IPS DF 6.9 (cell line): Measurements from ENCODE around the gene SCEL.

Source experiments
- DNase-seq: peaks from one replicate; pipeline ENCODE4 v3.0.0-alpha.2; 2013; ENCODE audit warnings: low read depth, low spot score
- H3K27ac ChIP-seq: one replicate; pipeline ENCODE4 v1.5.1; 2013; ENCODE audit warnings: low read length, control low read depth
- H3K27me3 ChIP-seq: 2 replicates; pipeline ENCODE4 v1.6.1; 2013; ENCODE audit warnings: mild to moderate bottlenecking, low read length; ENCODE audit not compliant: control insufficient read depth, insufficient read depth
- H3K36me3 ChIP-seq: 2 replicates; pipeline ENCODE4 v1.6.1; 2013; ENCODE audit warnings: low read length; ENCODE audit not compliant: control insufficient read depth, insufficient read depth
- H3K4me1 ChIP-seq: 2 replicates; pipeline ENCODE4 v1.6.1; 2013; ENCODE audit warnings: low read length; ENCODE audit not compliant: control insufficient read depth, insufficient read depth
- H3K4me3 ChIP-seq: 2 replicates; pipeline ENCODE4 v1.5.1; 2013; ENCODE audit warnings: mild to moderate bottlenecking, low read length
- H3K9me3 ChIP-seq: 2 replicates; pipeline ENCODE4 v1.6.1; 2013; ENCODE audit warnings: low read length, inconsistent platforms; ENCODE audit not compliant: control insufficient read depth, insufficient read depth
- WGBS: extraction: QIAGEN DNeasy Blood & Tissue Kit; methylation state at CpG from one replicate; pipeline ENCODE4 v1.1.7; 2013; ENCODE audit warnings: mixed read lengths, missing lambda C conversion rate; ENCODE audit not compliant: insufficient read length, insufficient coverage; 5-methylcytosine and 5-hydroxymethylcytosine counted together

SCEL gene

DNA sequence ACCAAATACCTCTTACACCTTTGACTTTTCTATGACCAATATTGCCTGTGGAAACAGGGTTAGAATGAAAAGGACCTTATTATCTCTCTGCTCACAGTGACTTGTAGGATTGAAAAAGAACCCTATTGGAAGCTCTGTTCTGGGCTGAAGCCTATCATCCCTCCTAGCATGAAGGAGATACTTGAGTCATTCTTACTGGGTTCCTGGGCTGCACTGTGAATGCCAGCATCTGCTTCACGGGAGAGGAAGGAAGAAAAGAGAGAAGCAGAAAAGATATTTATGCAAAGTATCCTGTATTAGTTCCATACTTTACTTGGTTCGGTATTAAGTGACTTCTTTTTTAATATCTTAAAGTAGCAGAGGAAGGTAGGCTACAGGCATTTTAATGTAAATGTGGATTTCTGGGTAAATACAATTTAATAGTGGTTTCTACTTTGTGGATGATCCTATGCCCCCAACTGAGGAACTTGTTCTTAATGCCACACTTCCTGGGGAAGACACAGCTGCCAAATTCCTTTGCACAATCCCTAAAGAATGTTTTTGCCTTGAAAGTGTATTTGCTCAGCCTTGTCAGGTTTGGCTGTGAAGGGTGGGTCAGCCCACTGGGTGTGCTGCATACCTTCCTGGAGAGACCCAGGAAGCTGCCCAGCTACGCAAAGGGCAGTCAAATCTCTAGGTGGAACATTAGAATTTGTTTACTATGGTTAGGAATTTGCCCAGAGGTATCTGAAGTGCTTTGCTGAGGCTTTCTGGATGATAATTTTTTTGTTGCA, 13.7 kb upstream of the SCEL start:
- Histone ChIP-seq H3K27ac (no peak overlapping the region), H3K4me3 (no peak overlapping the region), H3K9me3 (no peaks in the 10 kb centered on the region), H3K36me3 (no peaks in the 10 kb centered on the region), H3K4me1 (no peaks in the 10 kb centered on the region), H3K27me3 (no peaks in the 10 kb centered on the region)
- WGBS = no CpG with 5 or more reads among the region's 3 CpGs
- DNase-seq = peak; percentile 31

DNA sequence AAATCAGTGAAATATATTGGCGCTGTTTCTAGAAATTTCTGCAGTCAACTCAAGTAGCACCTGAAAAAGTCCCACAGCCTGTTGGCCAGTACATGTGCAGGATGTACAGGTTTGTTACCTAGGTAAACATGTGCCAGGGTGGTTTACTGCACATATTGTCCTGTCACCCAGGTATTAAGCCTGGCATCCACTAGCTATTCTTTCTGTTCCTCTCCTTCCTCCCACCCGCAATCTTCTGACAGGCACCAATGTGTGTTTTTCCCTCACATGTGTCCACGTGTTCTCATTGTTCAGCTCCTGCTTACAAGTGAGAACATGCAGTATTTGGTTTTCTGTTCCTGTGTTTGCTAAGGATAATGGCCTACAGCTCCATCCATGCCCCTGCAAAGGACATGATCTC, 13.1 kb upstream of the SCEL start:
- WGBS = no CpG with 5 or more reads among the region's 3 CpGs
- Histone ChIP-seq H3K27me3 (no peaks in the 10 kb centered on the region), H3K9me3 (no peaks in the 10 kb centered on the region), H3K4me3 (no peak overlapping the region), H3K27ac (no peak overlapping the region), H3K36me3 (no peaks in the 10 kb centered on the region), H3K4me1 (no peaks in the 10 kb centered on the region)
- DNase-seq = no peak

DNA sequence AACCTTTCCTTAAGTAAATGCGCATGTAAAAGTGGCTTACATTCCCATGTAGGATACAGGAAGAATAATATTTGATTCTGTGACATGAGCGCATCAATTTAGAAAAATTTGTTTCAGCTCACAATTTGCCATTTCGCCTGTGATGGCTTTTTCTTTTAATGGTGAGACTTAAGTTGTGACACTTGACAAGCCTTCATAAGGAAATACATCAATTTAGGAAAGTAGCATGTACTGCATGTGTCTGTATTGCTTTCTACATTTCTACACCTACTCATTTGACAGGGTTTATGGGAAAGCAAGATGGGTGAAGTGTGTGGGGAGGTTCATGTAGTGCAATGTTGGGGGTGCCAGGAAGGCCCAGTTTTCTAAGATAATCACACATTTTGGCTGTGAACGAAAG, 12.1 kb upstream of the SCEL start:
- H3K4me3 ChIP-seq = no peak overlapping the region
- DNase-seq = no peak
- no peaks in the 10 kb centered on the region for H3K36me3 ChIP-seq
- no peaks in the 10 kb centered on the region for H3K27me3 ChIP-seq
- no peaks in the 10 kb centered on the region for H3K9me3 ChIP-seq
- no peaks in the 10 kb centered on the region for H3K4me1 ChIP-seq
- H3K27ac ChIP-seq = no peak overlapping the region
- WGBS = no CpG with 5 or more reads among the region's 4 CpGs

DNA sequence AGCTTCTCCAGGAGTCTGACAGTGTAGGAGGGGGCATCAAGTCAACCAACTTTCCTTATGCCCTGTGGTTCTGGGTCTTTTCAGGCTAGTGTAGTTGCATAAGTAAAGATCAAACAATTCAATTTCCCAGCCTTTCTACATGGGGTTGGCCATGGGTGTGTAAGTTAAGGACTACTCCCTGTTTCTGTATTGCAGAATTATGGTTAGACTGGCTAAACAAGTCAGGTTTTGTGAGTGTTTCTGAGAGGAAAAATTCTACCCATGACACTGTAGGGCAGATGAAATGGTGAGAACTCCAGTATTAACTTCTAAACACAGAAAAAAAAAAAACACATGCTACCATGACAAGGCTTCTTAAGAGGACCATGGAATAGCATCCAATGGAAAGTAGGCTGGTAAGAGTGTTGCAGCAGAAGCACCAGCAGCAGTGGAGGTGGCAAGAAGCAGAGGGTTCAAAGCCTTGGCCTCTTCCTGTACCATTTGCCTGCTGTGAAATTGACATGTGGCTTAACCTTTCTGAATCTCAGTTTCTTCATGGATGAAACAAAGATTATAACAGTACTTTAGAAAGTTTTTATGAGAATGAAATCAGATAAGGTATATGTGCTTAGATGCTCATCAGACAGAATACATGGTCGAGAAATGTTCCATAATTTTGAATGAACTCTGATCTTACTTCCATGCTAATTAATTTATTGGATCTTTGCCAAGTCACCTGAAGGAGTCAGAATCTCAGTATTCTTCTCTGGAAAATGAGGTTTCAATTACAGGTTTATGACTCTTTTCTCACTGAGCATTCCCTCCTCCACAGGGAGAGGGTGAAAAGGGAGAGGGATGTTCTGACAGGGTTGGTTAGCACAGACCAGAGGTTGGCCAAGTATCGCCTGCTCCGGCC, 11.4 kb upstream of the SCEL start:
- Histone ChIP-seq H3K4me3 (no peak overlapping the region), H3K9me3 (no peaks in the 10 kb centered on the region), H3K27ac (no peak overlapping the region), H3K36me3 (no peaks in the 10 kb centered on the region), H3K27me3 (no peaks in the 10 kb centered on the region), H3K4me1 (no peaks in the 10 kb centered on the region)
- WGBS = no CpG with 5 or more reads among the region's 3 CpGs
- no peak for DNase-seq

DNA sequence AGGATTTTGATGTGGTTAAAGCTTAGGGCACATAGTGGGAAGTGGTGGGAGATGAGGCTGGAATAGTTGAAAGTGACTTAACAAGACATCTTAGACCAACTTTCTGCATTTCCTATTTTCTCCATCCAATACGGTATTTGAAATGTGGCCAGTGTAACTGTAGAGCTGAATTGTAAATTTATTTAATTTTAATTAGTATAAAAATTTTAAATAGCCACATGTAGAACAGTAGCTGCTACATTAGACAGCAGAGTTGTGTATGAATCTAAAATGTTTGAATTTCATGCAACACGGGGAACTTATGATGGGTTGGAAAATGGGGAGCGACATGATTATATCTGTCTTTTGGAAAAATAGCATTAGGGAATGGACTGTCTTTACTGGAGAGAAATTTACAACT, 7.1 kb upstream of the SCEL start:
- no peaks in the 10 kb centered on the region for H3K9me3 ChIP-seq
- WGBS = no CpG with 5 or more reads among the region's 3 CpGs
- H3K27me3 ChIP-seq = no peaks in the 10 kb centered on the region
- no peaks in the 10 kb centered on the region for H3K36me3 ChIP-seq
- no peak overlapping the region for H3K27ac ChIP-seq
- no peak overlapping the region for H3K4me3 ChIP-seq
- DNase-seq = no peak
- H3K4me1 ChIP-seq = no peaks in the 10 kb centered on the region

DNA sequence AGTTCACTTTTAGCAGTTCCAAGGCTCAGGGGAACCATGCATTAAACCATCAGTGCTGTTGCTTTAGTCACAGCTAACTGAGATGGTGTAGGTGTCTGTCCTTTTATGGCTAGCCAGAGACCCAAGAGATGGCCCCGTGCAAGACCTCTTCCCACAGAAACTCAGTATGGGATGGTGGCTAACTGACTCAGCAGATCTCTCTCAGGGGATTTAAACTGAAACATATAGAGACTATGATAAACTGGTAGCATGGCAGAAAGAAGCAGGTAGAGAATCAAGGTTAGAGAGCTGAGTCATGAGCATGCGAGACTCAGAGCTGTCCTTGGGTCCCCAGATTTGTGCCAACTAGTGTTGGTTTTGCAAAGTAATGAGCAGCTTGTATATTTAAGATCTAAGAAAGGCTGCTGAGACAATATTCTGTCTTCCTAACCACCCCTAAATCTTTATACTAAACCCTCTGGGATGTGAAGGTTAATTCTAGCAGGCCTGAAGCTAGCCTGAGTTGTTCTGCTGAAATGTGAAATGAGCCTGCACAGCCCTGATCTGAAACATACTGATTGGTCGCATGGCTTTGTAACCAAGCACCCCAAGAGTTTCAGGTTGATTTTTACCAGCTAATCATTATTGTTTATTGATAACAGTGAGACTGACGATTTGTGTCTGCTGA, 6.5 kb upstream of the SCEL start:
- no peaks in the 10 kb centered on the region for H3K9me3 ChIP-seq
- no peaks in the 10 kb centered on the region for H3K27me3 ChIP-seq
- no peaks in the 10 kb centered on the region for H3K4me1 ChIP-seq
- DNase-seq = no peak
- H3K36me3 ChIP-seq = no peaks in the 10 kb centered on the region
- H3K4me3 ChIP-seq = no peak overlapping the region
- no CpG with 5 or more reads among the region's 4 CpGs for WGBS
- no peak overlapping the region for H3K27ac ChIP-seq

DNA sequence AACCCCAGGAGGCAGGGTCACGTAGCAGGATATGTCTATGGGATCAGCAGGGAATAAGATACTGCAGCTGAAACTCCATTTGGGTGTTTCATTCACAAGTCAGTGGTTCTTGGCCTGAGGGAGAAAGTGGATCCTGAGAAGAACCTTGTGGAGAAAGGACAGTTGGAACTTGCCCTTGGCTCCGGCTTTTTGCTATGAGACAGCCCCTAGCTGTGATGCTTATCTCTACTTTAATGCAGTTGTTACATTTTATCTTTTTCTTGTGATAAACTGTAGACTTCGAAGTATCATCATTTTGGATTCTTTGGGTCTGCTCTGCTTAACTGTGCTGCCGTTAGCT, 6.0 kb upstream of the SCEL start:
- H3K4me3 ChIP-seq = no peak overlapping the region
- H3K9me3 ChIP-seq = no peaks in the 10 kb centered on the region
- no peaks in the 10 kb centered on the region for H3K36me3 ChIP-seq
- no peaks in the 10 kb centered on the region for H3K4me1 ChIP-seq
- H3K27ac ChIP-seq = no peak overlapping the region
- DNase-seq = no peak
- WGBS = no CpG with 5 or more reads among the region's 4 CpGs
- no peaks in the 10 kb centered on the region for H3K27me3 ChIP-seq

DNA sequence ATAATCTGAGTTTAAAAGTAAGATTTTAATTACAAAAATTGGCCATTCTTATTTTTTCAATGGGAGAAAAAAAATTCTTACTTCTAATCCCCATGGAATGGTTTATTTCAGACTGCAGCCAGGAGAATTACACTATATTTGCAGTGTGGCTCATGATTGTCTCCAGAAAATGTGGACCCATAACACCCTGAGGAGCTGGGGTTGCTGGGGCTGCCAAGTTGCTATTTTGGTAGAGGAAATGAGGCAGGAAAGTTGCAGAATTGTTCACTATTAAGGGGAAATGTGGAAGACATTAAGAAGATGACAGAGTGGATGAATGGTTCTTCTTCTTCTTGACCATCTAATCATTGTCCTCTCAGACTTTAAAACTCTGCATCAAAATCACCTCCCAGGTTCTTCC, 4.6 kb upstream of the SCEL start:
- Histone ChIP-seq H3K4me1 (no peaks in the 10 kb centered on the region), H3K4me3 (no peak overlapping the region)
- no peak for DNase-seq

DNA sequence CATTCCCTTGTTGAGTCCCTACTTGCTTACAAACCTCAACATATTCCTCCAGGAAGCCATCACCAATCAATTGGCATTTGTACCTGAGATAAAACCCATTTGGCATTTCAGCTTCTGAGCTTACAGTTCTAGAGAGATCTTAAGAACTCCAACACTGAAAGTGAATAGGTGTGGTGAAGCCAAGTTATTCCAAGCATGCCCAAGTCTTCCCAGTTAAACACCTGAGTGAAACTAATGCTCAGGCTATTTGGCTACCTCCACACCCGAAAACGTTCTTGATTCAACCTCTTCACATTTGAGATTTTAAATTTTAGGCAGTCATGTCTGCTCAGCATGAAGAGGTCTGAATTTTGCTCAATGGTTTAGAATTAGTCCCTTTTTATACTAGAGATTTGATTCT, 2.5 kb upstream of the SCEL start:
- no CpG with 5 or more reads among the region's 2 CpGs for WGBS
- Histone ChIP-seq H3K36me3 (no peaks in the 10 kb centered on the region), H3K4me3 (no peak overlapping the region), H3K4me1 (no peaks in the 10 kb centered on the region), H3K27ac (no peak overlapping the region), H3K27me3 (no peaks in the 10 kb centered on the region), H3K9me3 (no peaks in the 10 kb centered on the region)
- no peak for DNase-seq

More for the DNA sequence above, 4.6 kb upstream of the SCEL start:
- no peaks in the 10 kb centered on the region for H3K36me3 ChIP-seq
- H3K9me3 ChIP-seq = no peaks in the 10 kb centered on the region
- no peaks in the 10 kb centered on the region for H3K27me3 ChIP-seq
- no peak overlapping the region for H3K27ac ChIP-seq

DNA sequence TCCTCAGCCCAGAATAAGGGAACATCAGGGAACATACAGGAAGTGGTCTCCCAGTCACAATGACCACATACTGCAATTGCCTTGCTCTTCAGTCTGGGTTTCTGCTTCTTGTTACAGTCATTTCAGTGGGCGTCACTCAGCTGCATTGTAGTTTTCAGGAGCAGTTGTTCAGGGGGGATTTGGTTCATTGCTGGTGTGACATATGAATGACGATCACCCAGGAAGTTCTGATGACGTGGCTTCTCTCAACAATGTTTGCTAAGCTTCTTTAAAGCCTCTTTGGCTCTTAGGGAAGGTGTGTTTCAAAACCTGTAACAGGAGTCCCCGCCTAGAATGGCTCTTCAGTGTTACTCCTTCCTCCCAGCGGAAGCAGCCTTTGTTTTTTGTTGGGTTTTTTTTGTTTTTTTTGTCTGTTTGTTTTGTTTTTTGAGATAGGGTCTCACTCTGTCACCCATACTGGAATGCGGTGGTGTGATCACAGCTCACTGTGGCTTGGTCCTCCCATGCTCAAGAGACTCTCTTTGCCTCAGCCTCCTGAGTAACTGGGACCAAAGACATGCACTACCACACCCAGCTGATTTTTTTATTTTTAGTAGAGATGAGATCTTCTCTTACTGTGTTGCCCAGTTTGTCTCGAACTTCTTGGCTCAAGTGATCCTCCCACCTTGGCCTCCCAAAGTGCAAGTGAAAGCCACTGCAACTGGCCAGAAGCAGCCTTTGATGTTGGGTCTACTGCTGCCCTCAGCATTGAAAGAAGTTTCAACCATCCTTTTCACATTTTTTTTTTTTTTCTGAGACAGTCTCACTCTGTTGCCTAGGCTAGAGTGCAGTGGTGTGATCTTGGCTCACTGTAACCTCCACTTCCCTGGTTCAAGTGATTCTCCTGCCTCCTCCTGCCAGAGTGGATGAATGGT, 1.4 kb upstream of the SCEL start:
- Histone ChIP-seq H3K4me3 (no peak overlapping the region), H3K9me3 (no peaks in the 10 kb centered on the region), H3K36me3 (no peaks in the 10 kb centered on the region), H3K27me3 (no peaks in the 10 kb centered on the region), H3K4me1 (no peaks in the 10 kb centered on the region), H3K27ac (no peak overlapping the region)
- WGBS = no CpG with 5 or more reads among the region's 7 CpGs
- DNase-seq = no peak
